HEK293T (cell line): ENCODE data around the gene ZMYND15.

ENCODE experiments used
- ARNT ChIP-seq: fragments of 450-650 bp; IDR thresholded peaks from 2 replicates; pipeline ENCODE4 v1.6.1; 2017; ENCODE audit warnings: mild to moderate bottlenecking
- BHLHE40 ChIP-seq: fragments of 450-650 bp; IDR thresholded peaks from 2 replicates; pipeline ENCODE4 v1.6.1; 2016; ENCODE audit warnings: mild to moderate bottlenecking, moderate library complexity, borderline replicate concordance
- CTBP1 ChIP-seq: fragments of 450-650 bp; IDR thresholded peaks from 2 replicates; pipeline ENCODE4 v1.6.1; 2016; ENCODE audit warnings: borderline replicate concordance
- ELF4 ChIP-seq: fragments of 450-650 bp; IDR thresholded peaks from 2 replicates; pipeline ENCODE4 v1.6.1; 2017; ENCODE audit warnings: antibody characterized with exemption
- FOXA1 ChIP-seq: fragments of 450-650 bp; IDR thresholded peaks from 2 replicates; pipeline ENCODE4 v1.6.1; 2016; ENCODE audit warnings: mild to moderate bottlenecking
- FOXK2 ChIP-seq: fragments of 450-650 bp; IDR thresholded peaks from 2 replicates; pipeline ENCODE4 v1.6.1; 2016; ENCODE audit warnings: mild to moderate bottlenecking
- FOXM1 ChIP-seq: fragments of 450-650 bp; IDR thresholded peaks from 2 replicates; pipeline ENCODE4 v1.6.1; 2017; ENCODE audit warnings: mild to moderate bottlenecking, borderline replicate concordance
- HDGF ChIP-seq: fragments of 450-650 bp; IDR thresholded peaks from 2 replicates; pipeline ENCODE4 v1.6.1; 2017; ENCODE audit warnings: antibody characterized with exemption, borderline replicate concordance
- L3MBTL2 ChIP-seq: fragments of 450-650 bp; conservative IDR thresholded peaks from 2 replicates; pipeline ENCODE4 v1.6.1; 2016; ENCODE audit warnings: mild to moderate bottlenecking
- PKNOX1 ChIP-seq: fragments of 450-650 bp; IDR thresholded peaks from 2 replicates; pipeline ENCODE4 v1.6.1; 2016
- SP1 ChIP-seq: fragments of 450-650 bp; IDR thresholded peaks from 2 replicates; pipeline ENCODE4 v1.6.1; 2017
- SUZ12 ChIP-seq: fragments of 450-650 bp; IDR thresholded peaks from 2 replicates; pipeline ENCODE4 v1.6.1; 2016; ENCODE audit warnings: mild to moderate bottlenecking
- TARDBP ChIP-seq: fragments of 450-650 bp; IDR thresholded peaks from 2 replicates; pipeline ENCODE4 v1.6.1; 2016
- ZNF384 ChIP-seq: fragments of 450-650 bp; IDR thresholded peaks from 2 replicates; pipeline ENCODE4 v1.6.1; 2016

- no peak for TF ChIP-seq FOXM1
- TF ChIP-seq ZNF384, result no peak
- TF ChIP-seq FOXK2, result no peak
- no peak for TF ChIP-seq ARNT
- TF ChIP-seq SP1, result no peak
- no peak for TF ChIP-seq BHLHE40
- no peak for TF ChIP-seq TARDBP
- TF ChIP-seq L3MBTL2, result no peak
- TF ChIP-seq CTBP1, result no peak
- TF ChIP-seq SUZ12, result no peak
- TF ChIP-seq FOXA1, result no peak
- no peak for TF ChIP-seq HDGF
- TF ChIP-seq ELF4, result no peak
- TF ChIP-seq PKNOX1, result no peak
Observed at GRCh38 chr17:4772235-4772613, 32.6 kb downstream of the ZMYND15 start.
